Neural progenitor cell (in vitro differentiated cells): Measurements from ENCODE around the gene TLCD2. TPM values are rescaled to one million over a fixed set of nuclear protein-coding genes. Genes with fewer than 3 reads are reported as not detected.

Experiments used
- DNase-seq: peaks from one replicate; pipeline ENCODE4 v3.0.0-alpha.2; 2016; ENCODE audit warnings: low spot score
- H2AFZ ChIP-seq: fragments of 200-600 bp; sonication (generic); replicated peaks from 2 replicates; pipeline ENCODE4 v1.6.1; 2016; ENCODE audit warnings: antibody characterized with exemption
- H3F3A ChIP-seq: fragments of 200-600 bp; sonication (generic); 2 replicates; pipeline ENCODE4 v1.6.1; 2016; ENCODE audit warnings: antibody characterized with exemption, low read depth
- H3K27ac ChIP-seq: fragments of 200-600 bp; sonication (generic); 2 replicates; pipeline ENCODE4 v1.5.1; 2016; ENCODE audit warnings: mild to moderate bottlenecking
- H3K27me3 ChIP-seq: fragments of 200-600 bp; sonication (generic); 2 replicates; pipeline ENCODE4 v1.6.1; 2016; ENCODE audit warnings: mild to moderate bottlenecking, moderate library complexity
- H3K36me3 ChIP-seq: fragments of 200-600 bp; sonication (generic); 2 replicates; pipeline ENCODE4 v1.5.1; 2016
- H3K4me1 ChIP-seq: fragments of 200-600 bp; sonication (generic); 2 replicates; pipeline ENCODE4 v1.6.1; 2016; ENCODE audit warnings: mixed run types
- H3K4me2 ChIP-seq: fragments of 200-600 bp; sonication (generic); 2 replicates; pipeline ENCODE4 v1.6.1; 2016
- H3K4me3 ChIP-seq: fragments of 200-600 bp; sonication (generic); 2 replicates; pipeline ENCODE4 v1.5.1; 2016
- H3K79me2 ChIP-seq: fragments of 200-600 bp; sonication (generic); 2 replicates; pipeline ENCODE4 v1.6.1; 2016; ENCODE audit warnings: low read depth
- H3K9ac ChIP-seq: fragments of 200-600 bp; sonication (generic); 2 replicates; pipeline ENCODE4 v1.6.1; 2016
- H3K9me3 ChIP-seq: fragments of 200-600 bp; sonication (generic); 2 replicates; pipeline ENCODE4 v1.5.1; 2016; ENCODE audit warnings: low read depth
- H4K20me1 ChIP-seq: fragments of 200-600 bp; sonication (generic); 2 replicates; pipeline ENCODE4 v1.6.1; 2016; ENCODE audit warnings: low read depth
- H3K27ac Mint-ChIP-seq: 3 replicates; pipeline ENCODE4 v1.8.0; 2021; ENCODE audit warnings: mixed read lengths
- H3K27me3 Mint-ChIP-seq: 2 replicates; pipeline ENCODE4 v1.8.0; 2022; ENCODE audit warnings: low read depth, mild to moderate bottlenecking, inconsistent platforms, moderate library complexity, mixed read lengths; ENCODE audit not compliant: insufficient read depth
- H3K36me3 Mint-ChIP-seq: 3 replicates; pipeline ENCODE4 v1.8.0; 2021; ENCODE audit warnings: mixed read lengths
- H3K4me1 Mint-ChIP-seq: 3 replicates; pipeline ENCODE4 v1.8.0; 2021; ENCODE audit warnings: mixed read lengths
- H3K4me3 Mint-ChIP-seq: 3 replicates; pipeline ENCODE4 v1.8.0; 2021; ENCODE audit warnings: mild to moderate bottlenecking, moderate library complexity, mixed read lengths
- H3K9me3 Mint-ChIP-seq: 3 replicates; pipeline ENCODE4 v1.8.0; 2020; ENCODE audit warnings: mixed read lengths
- CTCF ChIP-seq: fragments of 200-600 bp; sonication (generic); IDR thresholded peaks from 2 replicates; pipeline ENCODE4 v1.5.1; 2017; ENCODE audit warnings: antibody characterized with exemption, mild to moderate bottlenecking
- EZH2 ChIP-seq: fragments of 200-600 bp; sonication (generic); IDR thresholded peaks from 2 replicates; pipeline ENCODE4 v1.6.1; 2017; ENCODE audit warnings: antibody characterized with exemption, mild to moderate bottlenecking, moderate library complexity
- EZH2phosphoT487 ChIP-seq: fragments of 200-600 bp; sonication (generic); IDR thresholded peaks from 2 replicates; pipeline ENCODE4 v1.6.1; 2017; ENCODE audit warnings: antibody characterized with exemption
- total RNA-seq: library from RNA; depleted of rRNA; stranded (reverse); fragments of >200 nt; gene quantifications from 2 replicates; pipeline ENCODE4 v1.2.3, GENCODE V29; 2015; ENCODE audit warnings: low replicate concordance

Gene TLCD2
- total RNA-seq, 1 donor from 2014 or later: 0.15 TPM

GRCh38 chr17:1714427-1714979, 4.3 kb upstream of the TLCD2 start:
- TF ChIP-seq EZH2 (no peak), EZH2phosphoT487 (no peak), CTCF (no peak)
- H3K36me3 ChIP-seq: no peaks in the 10 kb centered on the region
- H4K20me1 ChIP-seq: peaks cover 16% of the 10 kb centered on the region
- Mint-ChIP-seq H3K36me3 (no peaks in the 10 kb centered on the region), H3K27me3 (peaks cover 5% of the 10 kb centered on the region), H3K4me3 (peak overlapping the region; percentile 84), H3K4me1 (peaks cover 35% of the 10 kb centered on the region), H3K9me3 (no peaks in the 10 kb centered on the region), H3K27ac (peak overlapping the region; percentile 66)
- H3K4me1 ChIP-seq: peaks cover 34% of the 10 kb centered on the region
- H3K27me3 ChIP-seq: peaks cover 24% of the 10 kb centered on the region
- H3K79me2 ChIP-seq: no peaks in the 10 kb centered on the region
- H3K27ac ChIP-seq: no peak overlapping the region
- H3K9ac ChIP-seq: no peak overlapping the region
- no peaks in the 10 kb centered on the region for H3K9me3 ChIP-seq
- H3K4me2 ChIP-seq: peak overlapping the region; percentile 91
- H3K4me3 ChIP-seq: peak overlapping the region; percentile 78
- peak; percentile 96 for DNase-seq
- H2AFZ ChIP-seq: peak overlapping the region; percentile 8
- peaks cover 54% of the 10 kb centered on the region for H3F3A ChIP-seq

GRCh38 chr17:1713878-1714426, 3.8 kb upstream of the TLCD2 start:
- peaks cover 16% of the 10 kb centered on the region for H4K20me1 ChIP-seq

GRCh38 chr17:1713160-1713877, 3.1 kb upstream of the TLCD2 start:
- H3K4me2 ChIP-seq: peak overlapping the region; percentile 91
- no peak overlapping the region for H3K9ac ChIP-seq
- H4K20me1 ChIP-seq: peaks cover 16% of the 10 kb centered on the region
- no peaks in the 10 kb centered on the region for H3K9me3 ChIP-seq
- peak overlapping the region; percentile 84 for H3K4me3 Mint-ChIP-seq
- peaks cover 33% of the 10 kb centered on the region for H3K27me3 ChIP-seq
- no peak overlapping the region for H3K27ac ChIP-seq
- DNase-seq: no peak
- peaks cover 36% of the 10 kb centered on the region for H3K4me1 ChIP-seq
- no peaks in the 10 kb centered on the region for H3K9me3 Mint-ChIP-seq
- H3K79me2 ChIP-seq: no peaks in the 10 kb centered on the region
- peaks cover 34% of the 10 kb centered on the region for H3K4me1 Mint-ChIP-seq
- H3F3A ChIP-seq: peaks cover 52% of the 10 kb centered on the region
- H3K4me3 ChIP-seq: peak overlapping the region; percentile 78
- TF ChIP-seq CTCF: no peak
- no peak for TF ChIP-seq EZH2
- no peak for TF ChIP-seq EZH2phosphoT487
- H3K27me3 Mint-ChIP-seq: peaks cover 5% of the 10 kb centered on the region
- H3K27ac Mint-ChIP-seq: no peak overlapping the region
- no peak overlapping the region for H2AFZ ChIP-seq
- H3K36me3 Mint-ChIP-seq: no peaks in the 10 kb centered on the region
- no peaks in the 10 kb centered on the region for H3K36me3 ChIP-seq

More at GRCh38 chr17:1713878-1714426, 3.8 kb upstream of the TLCD2 start:
- Histone ChIP-seq H3K4me2 (peak overlapping the region; percentile 91), H3K4me1 (peaks cover 37% of the 10 kb centered on the region), H3K9me3 (no peaks in the 10 kb centered on the region), H2AFZ (peak overlapping the region; percentile 8), H3F3A (peaks cover 54% of the 10 kb centered on the region), H3K9ac (no peak overlapping the region), H3K4me3 (peak overlapping the region; percentile 78), H3K27ac (no peak overlapping the region), H3K36me3 (no peaks in the 10 kb centered on the region), H3K27me3 (peaks cover 29% of the 10 kb centered on the region), H3K79me2 (no peaks in the 10 kb centered on the region)
- H3K4me3 Mint-ChIP-seq: peak overlapping the region; percentile 84
- peak; percentile 86 for DNase-seq
- H3K27me3 Mint-ChIP-seq: peaks cover 7% of the 10 kb centered on the region
- peak overlapping the region; percentile 66 for H3K27ac Mint-ChIP-seq
- TF ChIP-seq EZH2 (no peak), EZH2phosphoT487 (no peak), CTCF (peak; percentile 69)
- H3K4me1 Mint-ChIP-seq: peaks cover 35% of the 10 kb centered on the region
- H3K36me3 Mint-ChIP-seq: no peaks in the 10 kb centered on the region
- no peaks in the 10 kb centered on the region for H3K9me3 Mint-ChIP-seq
